ENCODE measurements around the gene RNASE4.

DNA sequence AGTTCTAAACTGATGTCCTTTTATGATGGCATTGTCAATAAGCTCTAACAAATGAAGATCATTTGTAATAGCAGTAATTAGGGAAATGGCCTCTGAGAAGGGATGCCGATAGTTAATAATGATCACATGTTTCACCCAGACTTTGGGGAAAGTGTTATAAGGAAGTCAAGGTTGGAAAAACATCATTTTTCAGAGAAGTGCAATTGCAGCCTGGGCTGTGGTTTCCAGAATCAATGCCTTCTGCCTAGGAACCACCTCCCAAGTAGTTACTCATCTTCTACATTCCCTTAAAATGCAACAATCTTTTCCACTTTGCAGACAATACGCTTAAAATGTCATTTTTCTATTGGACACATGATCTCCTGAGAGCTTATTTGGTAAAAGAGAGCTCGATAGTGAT is 62.2 kb downstream of the RNASE4 start:
- TF ChIP-seq, protein P1, sequence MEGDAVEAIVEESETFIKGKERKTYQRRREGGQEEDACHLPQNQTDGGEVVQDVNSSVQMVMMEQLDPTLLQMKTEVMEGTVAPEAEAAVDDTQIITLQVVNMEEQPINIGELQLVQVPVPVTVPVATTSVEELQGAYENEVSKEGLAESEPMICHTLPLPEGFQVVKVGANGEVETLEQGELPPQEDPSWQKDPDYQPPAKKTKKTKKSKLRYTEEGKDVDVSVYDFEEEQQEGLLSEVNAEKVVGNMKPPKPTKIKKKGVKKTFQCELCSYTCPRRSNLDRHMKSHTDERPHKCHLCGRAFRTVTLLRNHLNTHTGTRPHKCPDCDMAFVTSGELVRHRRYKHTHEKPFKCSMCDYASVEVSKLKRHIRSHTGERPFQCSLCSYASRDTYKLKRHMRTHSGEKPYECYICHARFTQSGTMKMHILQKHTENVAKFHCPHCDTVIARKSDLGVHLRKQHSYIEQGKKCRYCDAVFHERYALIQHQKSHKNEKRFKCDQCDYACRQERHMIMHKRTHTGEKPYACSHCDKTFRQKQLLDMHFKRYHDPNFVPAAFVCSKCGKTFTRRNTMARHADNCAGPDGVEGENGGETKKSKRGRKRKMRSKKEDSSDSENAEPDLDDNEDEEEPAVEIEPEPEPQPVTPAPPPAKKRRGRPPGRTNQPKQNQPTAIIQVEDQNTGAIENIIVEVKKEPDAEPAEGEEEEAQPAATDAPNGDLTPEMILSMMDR (IDR thresholded peaks at IDR 0.05 in 2 of 3, conservative IDR thresholded peaks at IDR 0.05 in 1 of 3; ENCODE audit: borderline replicate concordance in 1 of 3, insufficient read depth in 1 of 3, low read depth in 2 of 3, low read length in 2 of 3) = no peak
- TF ChIP-seq SIN3A (IDR thresholded peaks at IDR 0.05; ENCODE audit: low read depth) (no peak), POLR2A (IDR thresholded peaks at IDR 0.05; ENCODE audit: borderline replicate concordance, extremely low read depth, insufficient read depth, insufficient read length) (no peak), EZH2 (IDR thresholded peaks at IDR 0.05) (no peak), RAD21 (IDR thresholded peaks at IDR 0.05; ENCODE audit: low read depth) (no peak), TCF7L2 (IDR thresholded peaks at IDR 0.05; ENCODE audit: borderline replicate concordance, extremely low read depth, insufficient read depth, insufficient read length) (no peak), FOSL1 (IDR thresholded peaks at IDR 0.05; ENCODE audit: low read depth) (no peak), SRF (IDR thresholded peaks at IDR 0.05; ENCODE audit: low read depth) (no peak), ZNF274 (IDR thresholded peaks at IDR 0.05; ENCODE audit: low read depth, low read length) (no peak)
- TF ChIP-seq, protein P2, sequence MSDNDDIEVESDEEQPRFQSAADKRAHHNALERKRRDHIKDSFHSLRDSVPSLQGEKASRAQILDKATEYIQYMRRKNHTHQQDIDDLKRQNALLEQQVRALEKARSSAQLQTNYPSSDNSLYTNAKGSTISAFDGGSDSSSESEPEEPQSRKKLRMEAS (IDR thresholded peaks at IDR 0.05) = no peak
- TF ChIP-seq, protein P3, sequence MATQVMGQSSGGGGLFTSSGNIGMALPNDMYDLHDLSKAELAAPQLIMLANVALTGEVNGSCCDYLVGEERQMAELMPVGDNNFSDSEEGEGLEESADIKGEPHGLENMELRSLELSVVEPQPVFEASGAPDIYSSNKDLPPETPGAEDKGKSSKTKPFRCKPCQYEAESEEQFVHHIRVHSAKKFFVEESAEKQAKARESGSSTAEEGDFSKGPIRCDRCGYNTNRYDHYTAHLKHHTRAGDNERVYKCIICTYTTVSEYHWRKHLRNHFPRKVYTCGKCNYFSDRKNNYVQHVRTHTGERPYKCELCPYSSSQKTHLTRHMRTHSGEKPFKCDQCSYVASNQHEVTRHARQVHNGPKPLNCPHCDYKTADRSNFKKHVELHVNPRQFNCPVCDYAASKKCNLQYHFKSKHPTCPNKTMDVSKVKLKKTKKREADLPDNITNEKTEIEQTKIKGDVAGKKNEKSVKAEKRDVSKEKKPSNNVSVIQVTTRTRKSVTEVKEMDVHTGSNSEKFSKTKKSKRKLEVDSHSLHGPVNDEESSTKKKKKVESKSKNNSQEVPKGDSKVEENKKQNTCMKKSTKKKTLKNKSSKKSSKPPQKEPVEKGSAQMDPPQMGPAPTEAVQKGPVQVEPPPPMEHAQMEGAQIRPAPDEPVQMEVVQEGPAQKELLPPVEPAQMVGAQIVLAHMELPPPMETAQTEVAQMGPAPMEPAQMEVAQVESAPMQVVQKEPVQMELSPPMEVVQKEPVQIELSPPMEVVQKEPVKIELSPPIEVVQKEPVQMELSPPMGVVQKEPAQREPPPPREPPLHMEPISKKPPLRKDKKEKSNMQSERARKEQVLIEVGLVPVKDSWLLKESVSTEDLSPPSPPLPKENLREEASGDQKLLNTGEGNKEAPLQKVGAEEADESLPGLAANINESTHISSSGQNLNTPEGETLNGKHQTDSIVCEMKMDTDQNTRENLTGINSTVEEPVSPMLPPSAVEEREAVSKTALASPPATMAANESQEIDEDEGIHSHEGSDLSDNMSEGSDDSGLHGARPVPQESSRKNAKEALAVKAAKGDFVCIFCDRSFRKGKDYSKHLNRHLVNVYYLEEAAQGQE (IDR thresholded peaks at IDR 0.05; ENCODE audit: low read depth) = no peak
